Measurements from ENCODE around the gene YWHAH. TPM values are rescaled to one million over a fixed set of nuclear protein-coding genes. Genes with fewer than 3 reads are reported as not detected.

Gene YWHAH

DNA sequence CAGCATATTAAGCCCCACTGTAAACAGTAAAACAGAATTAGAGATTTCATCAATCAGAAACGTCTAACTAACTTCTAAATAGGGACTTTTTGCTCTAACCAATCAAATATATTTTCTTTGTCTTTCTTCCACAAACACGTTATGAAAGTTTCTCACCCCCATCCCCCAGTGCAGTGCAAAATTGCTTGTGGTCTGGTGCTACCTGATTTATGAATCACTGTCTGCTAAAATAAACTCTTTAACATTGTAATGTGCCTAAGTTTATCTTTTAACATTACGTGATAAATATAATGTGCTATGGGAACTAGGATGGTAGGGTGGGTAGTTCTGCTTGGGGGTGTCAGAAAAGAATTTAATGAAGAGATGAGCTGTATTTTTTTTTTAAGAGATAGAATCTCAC is 51.5 kb downstream of the YWHAH start:
- peaks cover 26% of the 10 kb centered on the region for H3K27me3 ChIP-seq (ENCODE audit: control insufficient read depth, insufficient read depth, low read length)
- no peaks in the 10 kb centered on the region for H3K4me1 ChIP-seq (ENCODE audit: control insufficient read depth, insufficient read depth, low read length)
- H3K9ac ChIP-seq (ENCODE audit: low read depth, low read length) = no peak overlapping the region
- no peak overlapping the region for H3K4me3 ChIP-seq (ENCODE audit: low read length)
- H3K36me3 ChIP-seq (ENCODE audit: insufficient read depth, low read length) = no peaks in the 10 kb centered on the region
- H3K4me2 ChIP-seq (ENCODE audit: low read length) = no peak overlapping the region
- H3K9me3 ChIP-seq (replicated peaks; ENCODE audit: low read length) = no peaks in the 10 kb centered on the region

DNA sequence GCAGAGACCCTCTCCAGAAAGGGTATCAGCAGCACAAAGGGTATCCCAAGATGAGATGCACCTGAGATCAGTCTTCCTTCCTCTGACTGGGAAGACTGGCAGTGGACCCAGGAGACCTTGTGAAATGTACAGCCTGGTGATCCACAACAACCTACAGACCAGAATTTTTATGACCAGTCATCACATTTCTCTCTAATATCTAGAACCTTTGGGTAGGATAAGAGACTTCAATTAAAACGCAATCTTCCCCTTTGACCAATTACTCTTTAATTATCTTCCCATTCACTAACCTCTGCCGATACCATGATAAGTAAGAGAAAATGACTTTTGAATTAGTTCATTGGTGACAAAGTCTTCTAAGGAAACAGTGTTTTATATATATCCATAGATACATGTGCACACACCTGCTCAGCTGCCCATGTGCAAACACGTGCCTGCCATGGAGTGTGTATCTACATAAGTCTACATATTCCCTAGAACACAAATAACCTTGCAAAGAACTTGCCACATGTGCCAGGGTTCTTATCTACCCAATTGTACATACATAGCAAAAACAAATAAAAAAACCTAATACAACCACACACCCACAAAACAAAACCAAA is 54.5 kb downstream of the YWHAH start:
- H3K4me3 ChIP-seq (ENCODE audit: low read length) = no peak overlapping the region
- H3K4me1 ChIP-seq (ENCODE audit: control insufficient read depth, insufficient read depth, low read length) = no peaks in the 10 kb centered on the region
- no peak overlapping the region for H3K4me2 ChIP-seq (ENCODE audit: low read length)
- H3K36me3 ChIP-seq (ENCODE audit: insufficient read depth, low read length) = no peaks in the 10 kb centered on the region
- H3K27me3 ChIP-seq (ENCODE audit: control insufficient read depth, insufficient read depth, low read length) = peaks cover 14% of the 10 kb centered on the region
- H3K9ac ChIP-seq (ENCODE audit: low read depth, low read length) = no peak overlapping the region
- H3K9me3 ChIP-seq (replicated peaks; ENCODE audit: low read length) = no peaks in the 10 kb centered on the region

DNA sequence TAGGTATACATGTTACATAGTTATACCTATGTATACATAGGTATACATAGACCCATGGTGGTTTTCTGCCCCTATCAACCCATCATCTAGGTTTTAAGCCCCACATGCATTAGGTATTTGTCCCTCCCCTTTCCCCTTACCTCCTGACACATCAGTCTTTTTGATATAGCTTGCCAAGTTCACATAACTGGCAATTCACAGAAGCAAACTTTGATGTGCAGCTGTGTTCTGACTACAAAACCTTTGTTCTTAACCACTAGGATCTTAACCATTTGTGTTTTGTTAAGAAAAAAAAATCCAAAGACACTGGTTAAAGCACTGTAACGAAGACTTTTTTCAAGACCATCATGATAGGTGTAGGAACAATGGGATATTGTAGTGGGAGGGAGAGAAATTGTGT is 55.8 kb downstream of the YWHAH start:
- H3K4me3 ChIP-seq (ENCODE audit: low read length) = no peak overlapping the region
- peaks cover 5% of the 10 kb centered on the region for H3K27me3 ChIP-seq (ENCODE audit: control insufficient read depth, insufficient read depth, low read length)
- H3K9me3 ChIP-seq (replicated peaks; ENCODE audit: low read length) = no peaks in the 10 kb centered on the region
- H3K9ac ChIP-seq (ENCODE audit: low read depth, low read length) = no peak overlapping the region
- no peaks in the 10 kb centered on the region for H3K36me3 ChIP-seq (ENCODE audit: insufficient read depth, low read length)
- no peak overlapping the region for H3K4me2 ChIP-seq (ENCODE audit: low read length)
- H3K4me1 ChIP-seq (ENCODE audit: control insufficient read depth, insufficient read depth, low read length) = no peaks in the 10 kb centered on the region

DNA sequence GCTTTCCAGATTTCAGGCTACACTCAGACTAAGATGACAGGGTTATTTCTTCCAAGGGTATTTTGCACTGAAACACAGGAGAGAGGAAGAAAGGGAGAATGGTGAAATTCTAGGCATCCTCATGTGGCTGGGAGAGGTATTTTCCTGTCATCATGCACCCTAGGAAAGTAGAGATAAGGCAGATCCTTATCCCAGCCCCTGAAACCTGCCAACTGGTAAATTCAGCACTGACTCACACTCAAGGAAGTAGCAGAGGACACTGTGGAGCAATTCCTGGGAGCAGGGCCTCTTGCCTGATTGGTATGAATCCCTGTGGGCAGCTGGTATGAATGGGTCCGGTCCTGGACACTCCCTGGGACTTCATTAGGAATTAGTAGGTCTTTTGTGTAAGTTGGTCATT is 61.1 kb downstream of the YWHAH start:
- no peaks in the 10 kb centered on the region for H3K9me3 ChIP-seq (replicated peaks; ENCODE audit: low read length)
- no peak overlapping the region for H3K4me2 ChIP-seq (ENCODE audit: low read length)
- H3K36me3 ChIP-seq (ENCODE audit: insufficient read depth, low read length) = no peaks in the 10 kb centered on the region
- H3K27me3 ChIP-seq (ENCODE audit: control insufficient read depth, insufficient read depth, low read length) = peaks cover 17% of the 10 kb centered on the region
- H3K4me1 ChIP-seq (ENCODE audit: control insufficient read depth, insufficient read depth, low read length) = no peaks in the 10 kb centered on the region
- no peak overlapping the region for H3K9ac ChIP-seq (ENCODE audit: low read depth, low read length)
- H3K4me3 ChIP-seq (ENCODE audit: low read length) = no peak overlapping the region

Small RNA genes lying within 50 kb of the gene (small RNA-seq; reads per million reads assigned to genes)
- not detected for gene RN7SL305P

All from skeletal muscle satellite cell (primary cell).